ENCODE measurements around the gene COASY. TPM values are rescaled to one million over a fixed set of nuclear protein-coding genes. Genes with fewer than 3 reads are reported as not detected.

Gene COASY
- total RNA-seq, 2 experiments from 2014 or later, result 37.8 to 40.7 TPM

DNA sequence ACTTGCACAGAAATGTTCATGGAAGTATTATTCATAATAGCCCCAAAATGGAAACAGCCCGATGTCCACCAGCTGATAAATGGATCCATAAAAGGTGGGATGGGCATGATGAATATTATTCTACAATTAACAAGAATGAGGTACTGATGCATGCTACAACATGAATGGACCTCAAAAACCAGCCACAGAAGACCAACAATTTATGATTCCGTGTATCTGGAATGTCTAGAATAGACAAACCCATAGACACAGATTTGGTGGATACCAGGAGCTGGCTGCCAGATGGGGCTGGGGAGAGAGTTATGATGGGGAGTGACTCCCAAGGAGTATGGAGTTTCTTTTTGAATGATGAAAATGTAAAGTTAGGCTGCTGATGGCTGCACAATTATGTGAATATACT lies 36.7 kb upstream of the COASY start:
- ATAC-seq (ENCODE audit: poor library complexity) (no peak), DNase-seq (no peak)
- no peak overlapping the region for H3K4me3 ChIP-seq (ENCODE audit: low read length)
- H3K36me3 Mint-ChIP-seq (ENCODE audit: low read depth), result no peaks in the 10 kb centered on the region
- POLR2A ChIA-PET, result no interaction called here
- H3K27ac Mint-ChIP-seq, result no peak overlapping the region
- intact Hi-C loops (cut with DNase I, micrococcal nuclease), result loop anchor here in 1 of 2 experiments (5.0 kb wide), 1 partner anchor 498 kb away; no protein-coding TSS in a partner anchor
- peaks cover 3% of the 10 kb centered on the region for H3K27me3 Mint-ChIP-seq
- peaks cover 23% of the 10 kb centered on the region for H3K4me1 ChIP-seq (ENCODE audit: insufficient read depth, low read length)
- H3K9me3 ChIP-seq (ENCODE audit: control insufficient read depth in 1 of 2, insufficient read depth in 1 of 2, low read length in 2 of 2), result no peaks in the 10 kb centered on the region
- peaks cover 7% of the 10 kb centered on the region for H3K36me3 ChIP-seq (ENCODE audit: insufficient read depth, low read length)
- H3K27ac ChIP-seq (ENCODE audit: low read depth in 1 of 2, low read length in 2 of 2), result no peak overlapping the region
- H3K4me1 Mint-ChIP-seq (ENCODE audit: low read depth), result peaks cover 16% of the 10 kb centered on the region
- no peaks in the 10 kb centered on the region for H3K9me3 Mint-ChIP-seq
- H3K4me3 Mint-ChIP-seq, result no peak overlapping the region
- H3K27me3 ChIP-seq (ENCODE audit: control insufficient read depth in 1 of 2, insufficient read depth in 2 of 2, low read length in 2 of 2), result no peaks in the 10 kb centered on the region
- TF ChIP-seq, protein P1, sequence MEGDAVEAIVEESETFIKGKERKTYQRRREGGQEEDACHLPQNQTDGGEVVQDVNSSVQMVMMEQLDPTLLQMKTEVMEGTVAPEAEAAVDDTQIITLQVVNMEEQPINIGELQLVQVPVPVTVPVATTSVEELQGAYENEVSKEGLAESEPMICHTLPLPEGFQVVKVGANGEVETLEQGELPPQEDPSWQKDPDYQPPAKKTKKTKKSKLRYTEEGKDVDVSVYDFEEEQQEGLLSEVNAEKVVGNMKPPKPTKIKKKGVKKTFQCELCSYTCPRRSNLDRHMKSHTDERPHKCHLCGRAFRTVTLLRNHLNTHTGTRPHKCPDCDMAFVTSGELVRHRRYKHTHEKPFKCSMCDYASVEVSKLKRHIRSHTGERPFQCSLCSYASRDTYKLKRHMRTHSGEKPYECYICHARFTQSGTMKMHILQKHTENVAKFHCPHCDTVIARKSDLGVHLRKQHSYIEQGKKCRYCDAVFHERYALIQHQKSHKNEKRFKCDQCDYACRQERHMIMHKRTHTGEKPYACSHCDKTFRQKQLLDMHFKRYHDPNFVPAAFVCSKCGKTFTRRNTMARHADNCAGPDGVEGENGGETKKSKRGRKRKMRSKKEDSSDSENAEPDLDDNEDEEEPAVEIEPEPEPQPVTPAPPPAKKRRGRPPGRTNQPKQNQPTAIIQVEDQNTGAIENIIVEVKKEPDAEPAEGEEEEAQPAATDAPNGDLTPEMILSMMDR (IDR thresholded peaks at IDR 0.05), result no peak
- CTCF ChIA-PET, result interaction anchor here (1.7 kb wide), 1 partner anchor 97 kb away, joined by 4 read pairs; no protein-coding TSS in a partner anchor

DNA sequence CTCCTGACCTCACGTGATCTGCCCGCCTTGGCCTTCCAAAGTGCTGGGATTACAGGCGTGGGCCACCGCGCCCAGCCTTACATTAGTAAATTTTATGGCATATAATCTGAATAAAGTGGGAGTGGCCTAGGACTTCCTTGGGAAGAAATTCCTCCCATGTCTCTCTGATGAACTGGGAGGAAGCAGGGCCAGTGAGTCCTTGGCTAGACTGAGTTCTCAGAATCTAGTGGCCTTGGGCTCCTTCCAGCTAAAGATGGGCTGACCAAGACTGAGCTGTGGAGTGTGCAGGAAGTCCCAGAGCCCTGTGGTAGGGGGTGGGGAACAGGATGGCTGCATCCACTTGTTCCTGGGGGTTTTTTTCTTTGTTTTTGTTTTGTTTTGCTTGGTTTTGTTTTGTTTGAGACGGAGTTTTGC lies 35.9 kb upstream of the COASY start:
- CTCF ChIA-PET, result no interaction called here
- H3K4me1 Mint-ChIP-seq (ENCODE audit: low read depth), result peaks cover 24% of the 10 kb centered on the region
- H3K36me3 ChIP-seq (ENCODE audit: insufficient read depth, low read length), result peaks cover 5% of the 10 kb centered on the region
- H3K4me3 ChIP-seq (ENCODE audit: low read length), result no peak overlapping the region
- POLR2A ChIA-PET, result no interaction called here
- H3K27ac ChIP-seq (ENCODE audit: low read depth in 1 of 2, low read length in 2 of 2), result no peak overlapping the region
- no peaks in the 10 kb centered on the region for H3K9me3 Mint-ChIP-seq
- intact Hi-C loops (cut with DNase I, micrococcal nuclease), result loop anchor here in 1 of 2 experiments (5.0 kb wide), 1 partner anchor 499 kb away; no protein-coding TSS in a partner anchor
- H3K36me3 Mint-ChIP-seq (ENCODE audit: low read depth), result no peaks in the 10 kb centered on the region
- no peaks in the 10 kb centered on the region for H3K9me3 ChIP-seq (ENCODE audit: control insufficient read depth in 1 of 2, insufficient read depth in 1 of 2, low read length in 2 of 2)
- H3K27ac Mint-ChIP-seq, result no peak overlapping the region
- H3K27me3 ChIP-seq (ENCODE audit: control insufficient read depth in 1 of 2, insufficient read depth in 2 of 2, low read length in 2 of 2), result no peaks in the 10 kb centered on the region
- peaks cover 32% of the 10 kb centered on the region for H3K4me1 ChIP-seq (ENCODE audit: insufficient read depth, low read length)
- TF ChIP-seq, protein P1 (IDR thresholded peaks at IDR 0.05), result no peak
- no peak overlapping the region for H3K4me3 Mint-ChIP-seq
- DNase-seq, result no peak
- ATAC-seq (ENCODE audit: poor library complexity), result no peak
- peaks cover 3% of the 10 kb centered on the region for H3K27me3 Mint-ChIP-seq

DNA sequence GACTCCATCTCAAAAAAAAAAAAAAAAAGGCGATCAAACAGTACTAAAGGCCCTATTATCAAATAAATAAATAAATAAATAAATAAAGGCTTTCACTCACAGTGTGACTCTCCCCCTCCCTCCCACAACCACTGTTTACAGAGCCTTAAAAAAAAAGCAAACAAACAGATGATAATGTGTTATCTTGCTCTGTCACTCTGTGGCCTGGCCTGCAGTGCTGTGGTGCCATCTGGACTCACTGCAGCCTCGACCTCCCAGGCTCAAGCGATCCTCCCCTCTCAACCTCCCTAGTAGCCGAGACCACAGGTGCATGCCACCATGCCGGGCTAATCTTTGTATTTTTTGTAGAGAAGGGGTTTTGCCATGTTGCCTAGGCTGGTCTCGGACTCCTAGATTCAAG lies 34.0 kb upstream of the COASY start:
- H3K27me3 Mint-ChIP-seq, result peaks cover 3% of the 10 kb centered on the region

More for the DNA sequence above, 34.0 kb upstream of the COASY start:
- Histone ChIP-seq H3K4me1 (ENCODE audit: insufficient read depth, low read length) (peaks cover 45% of the 10 kb centered on the region), H3K27ac (ENCODE audit: low read depth in 1 of 2, low read length in 2 of 2) (no peak overlapping the region), H3K9me3 (ENCODE audit: control insufficient read depth in 1 of 2, insufficient read depth in 1 of 2, low read length in 2 of 2) (no peaks in the 10 kb centered on the region), H3K36me3 (ENCODE audit: insufficient read depth, low read length) (no peaks in the 10 kb centered on the region), H3K27me3 (ENCODE audit: control insufficient read depth in 1 of 2, insufficient read depth in 2 of 2, low read length in 2 of 2) (no peaks in the 10 kb centered on the region), H3K4me3 (ENCODE audit: low read length) (no peak overlapping the region)
- DNase-seq, result no peak
- Mint-ChIP-seq H3K36me3 (ENCODE audit: low read depth) (no peaks in the 10 kb centered on the region), H3K9me3 (no peaks in the 10 kb centered on the region), H3K4me3 (no peak overlapping the region), H3K27ac (no peak overlapping the region), H3K4me1 (ENCODE audit: low read depth) (peaks cover 33% of the 10 kb centered on the region)
- no peak for ATAC-seq (ENCODE audit: poor library complexity)
- TF ChIP-seq, protein P1 (IDR thresholded peaks at IDR 0.05), result no peak
- POLR2A ChIA-PET, result interaction anchor here (0.7 kb wide), 1 partner anchor 8 kb away, joined by 5 read pairs; the partner anchor contains the start of gene NAGLU
- CTCF ChIA-PET, result interaction anchor here (0.7 to 2.2 kb wide), 8 partner anchors 8 to 216 kb away, joined by 3 to 13 read pairs (median 4); partner anchors contain the start of gene NAGLU
- intact Hi-C loops (cut with DNase I, micrococcal nuclease), result loop anchor here in 1 of 2 experiments (5.0 kb wide), 1 partner anchor 501 kb away; no protein-coding TSS in a partner anchor

Data from CD4-positive, alpha-beta T cell (primary cell).